Measurements from ENCODE around the gene SLC50A1. TPM values are rescaled to one million over a fixed set of nuclear protein-coding genes. Genes with fewer than 3 reads are reported as not detected.
"Not testable (repeated sequence)": the region's sequence is repeated elsewhere in the genome, so short reads cannot be mapped to it uniquely, and the experiment has no call there.

SLC50A1 gene
- total RNA-seq, 1 donor from 2014 or later, result 26.6 TPM

- no peak for TF ChIP-seq CTCF (IDR thresholded peaks at IDR 0.05; ENCODE audit: insufficient read depth, low read length, poor library complexity, severe bottlenecking)
- H3K27me3 ChIP-seq (ENCODE audit: control insufficient read depth, insufficient read depth, low read length), result no peaks in the 10 kb centered on the region
- no peak for DNase-seq (ENCODE audit: low read depth)
- no peaks in the 10 kb centered on the region for H3K36me3 ChIP-seq (ENCODE audit: control insufficient read depth, insufficient read depth, low read length)
- peak overlapping the region; percentile 84 for H3K4me3 ChIP-seq (ENCODE audit: low read depth, low read length)
Measured at GRCh38 chr1:155140630-155140953, 4.9 kb downstream of the SLC50A1 start.

- Histone ChIP-seq H3K36me3 (ENCODE audit: control insufficient read depth, insufficient read depth, low read length) (no peaks in the 10 kb centered on the region), H3K4me3 (ENCODE audit: low read depth, low read length) (no peak overlapping the region), H3K27me3 (ENCODE audit: control insufficient read depth, insufficient read depth, low read length) (no peaks in the 10 kb centered on the region)
- no peak for TF ChIP-seq CTCF (IDR thresholded peaks at IDR 0.05; ENCODE audit: insufficient read depth, low read length, poor library complexity, severe bottlenecking)
- DNase-seq (ENCODE audit: low read depth), result no peak
Measured at GRCh38 chr1:155141749-155142148, 6.1 kb downstream of the SLC50A1 start.

GRCh38 chr1:155145491-155145890 is 9.8 kb downstream of the SLC50A1 start:
- DNase-seq (ENCODE audit: low read depth), result no peak
- H3K27me3 ChIP-seq (ENCODE audit: control insufficient read depth, insufficient read depth, low read length), result no peaks in the 10 kb centered on the region
- no peaks in the 10 kb centered on the region for H3K36me3 ChIP-seq (ENCODE audit: control insufficient read depth, insufficient read depth, low read length)
- TF ChIP-seq CTCF (IDR thresholded peaks at IDR 0.05; ENCODE audit: insufficient read depth, low read length, poor library complexity, severe bottlenecking), result no peak
- no peak overlapping the region for H3K4me3 ChIP-seq (ENCODE audit: low read depth, low read length)

- H3K36me3 ChIP-seq (ENCODE audit: control insufficient read depth, insufficient read depth, low read length); H3K27me3 ChIP-seq (ENCODE audit: control insufficient read depth, insufficient read depth, low read length); H3K4me3 ChIP-seq (ENCODE audit: low read depth, low read length); DNase-seq (ENCODE audit: low read depth): not testable (repeated sequence)
Measured at GRCh38 chr1:155155996-155156643, 20.5 kb downstream of the SLC50A1 start.

GRCh38 chr1:155158991-155159390 is 23.3 kb downstream of the SLC50A1 start:
- Histone ChIP-seq H3K36me3 (ENCODE audit: control insufficient read depth, insufficient read depth, low read length) (no peaks in the 10 kb centered on the region), H3K4me3 (ENCODE audit: low read depth, low read length) (no peak overlapping the region), H3K27me3 (ENCODE audit: control insufficient read depth, insufficient read depth, low read length) (no peaks in the 10 kb centered on the region)
- no peak for DNase-seq (ENCODE audit: low read depth)
- no peak for TF ChIP-seq CTCF (IDR thresholded peaks at IDR 0.05; ENCODE audit: insufficient read depth, low read length, poor library complexity, severe bottlenecking)

- TF ChIP-seq CTCF (IDR thresholded peaks at IDR 0.05; ENCODE audit: insufficient read depth, low read length, poor library complexity, severe bottlenecking), result no peak
- Histone ChIP-seq H3K27me3 (ENCODE audit: control insufficient read depth, insufficient read depth, low read length) (no peaks in the 10 kb centered on the region), H3K4me3 (ENCODE audit: low read depth, low read length) (no peak overlapping the region), H3K36me3 (ENCODE audit: control insufficient read depth, insufficient read depth, low read length) (no peaks in the 10 kb centered on the region)
- no peak for DNase-seq (ENCODE audit: low read depth)
Measured at GRCh38 chr1:155160128-155160527, 24.5 kb downstream of the SLC50A1 start.

- H3K27me3 ChIP-seq (ENCODE audit: control insufficient read depth, insufficient read depth, low read length); DNase-seq (ENCODE audit: low read depth); H3K36me3 ChIP-seq (ENCODE audit: control insufficient read depth, insufficient read depth, low read length); H3K4me3 ChIP-seq (ENCODE audit: low read depth, low read length): not testable (repeated sequence)
Measured at GRCh38 chr1:155162631-155163030, 27.0 kb downstream of the SLC50A1 start.

- not testable (repeated sequence) for H3K36me3 ChIP-seq (ENCODE audit: control insufficient read depth, insufficient read depth, low read length); H3K4me3 ChIP-seq (ENCODE audit: low read depth, low read length); H3K27me3 ChIP-seq (ENCODE audit: control insufficient read depth, insufficient read depth, low read length); DNase-seq (ENCODE audit: low read depth)
Measured at GRCh38 chr1:155163785-155164184, 28.1 kb downstream of the SLC50A1 start.

- H3K4me3 ChIP-seq (ENCODE audit: low read depth, low read length); H3K36me3 ChIP-seq (ENCODE audit: control insufficient read depth, insufficient read depth, low read length); DNase-seq (ENCODE audit: low read depth); H3K27me3 ChIP-seq (ENCODE audit: control insufficient read depth, insufficient read depth, low read length): not testable (repeated sequence)
Measured at GRCh38 chr1:155164625-155165024, 29.0 kb downstream of the SLC50A1 start.
